Heart right ventricle (tissue), 16 donors: ENCODE measurements around the gene ASIP. TPM values are rescaled to one million over a fixed set of nuclear protein-coding genes. Genes with fewer than 3 reads are reported as not detected.
A peak's percentile ranks its signal among the peaks of the same experiment; 100 is the strongest.

Experiments used
- ATAC-seq, 8 donors: fragments of 200-7000 bp; cut with Tn5 transposase; one replicate each; pipeline ENCODE4 v1.9.1; 2020; ENCODE audit warnings: mild to moderate bottlenecking in 8 of 8, moderate library complexity in 8 of 8, moderate number of reproducible peaks in 1 of 8
- DNase-seq, 2 donors: peaks; one replicate each; pipeline ENCODE4 v3.0.0-alpha.2; 2020
- H3K27ac ChIP-seq, 10 donors: fragments of 200-600 bp; sonication (generic) in 2 of 10; one replicate each; pipeline versions ENCODE4 v1.5.0 to v1.8.0; 2020 to 2022; ENCODE audit warnings: mild to moderate bottlenecking in 3 of 10
- H3K27me3 ChIP-seq, 7 donors: fragments of 200-600 bp; one replicate each; pipeline ENCODE4 v1.8.0; 2021 to 2022; ENCODE audit warnings: mild to moderate bottlenecking in 2 of 7
- H3K36me3 ChIP-seq, 9 donors: fragments of 200-600 bp; sonication (generic) in 1 of 9; one replicate each; pipeline versions ENCODE4 v1.5.0 to v1.8.0; 2020 to 2022; ENCODE audit warnings: mild to moderate bottlenecking in 2 of 9
- H3K4me1 ChIP-seq, 9 donors: fragments of 200-600 bp; sonication (generic) in 1 of 9; one replicate each; pipeline versions ENCODE4 v1.5.0 to v1.8.0; 2020 to 2022; ENCODE audit warnings: mild to moderate bottlenecking in 4 of 9
- H3K4me3 ChIP-seq, 10 donors: fragments of 200-600 bp; sonication (generic) in 2 of 10; one replicate each; pipeline versions ENCODE4 v1.5.0 to v1.8.0; 2020 to 2022; ENCODE audit warnings: mild to moderate bottlenecking in 7 of 10, moderate library complexity in 2 of 10
- H3K9me3 ChIP-seq, 11 donors: fragments of 200-600 bp in 10 of 11; sonication (generic) in 2 of 11; one replicate each; pipeline versions ENCODE4 v1.5.0 to v1.8.0; 2013 to 2022; ENCODE audit warnings: mild to moderate bottlenecking in 2 of 11, control low read depth in 1 of 11, moderate library complexity in 1 of 11
- CTCF ChIP-seq, 9 donors: fragments of 200-600 bp; sonication (generic) in 2 of 9; IDR thresholded peaks; one replicate each; pipeline versions ENCODE4 v1.5.0 to v1.8.0; 2021 to 2022; ENCODE audit warnings: antibody characterized with exemption in 9 of 9, mild to moderate bottlenecking in 5 of 9, moderate library complexity in 1 of 9
- WGBS, 2 donors: extraction: QIAGEN DNeasy Blood & Tissue Kit; methylation state at CpG; one replicate each; pipeline ENCODE4 v1.1.7; 2013; ENCODE audit warnings: inconsistent platforms in 1 of 2; 5-methylcytosine and 5-hydroxymethylcytosine counted together
- intact Hi-C, 10 donors: fragments of 100-400 bp; cut with DNase I; formaldehyde crosslinking; loops; one replicate each; pipeline versions ENCODE4 v1.11.1 to v1.14.2; 2022
- polyA plus RNA-seq, 2 donors: library from polyadenylated mRNA; stranded (reverse); fragments of 200-250 nt; gene quantifications; one replicate each; pipeline ENCODE4 v1.2.3, GENCODE V29; 2013
- total RNA-seq, 10 donors: library from RNA; stranded (reverse); fragmentation: NEBNext Ultra II Directional in 3 of 10; extraction: Animal tissue kit (Norgen Biotek cat#: 25700) in 3 of 10; gene quantifications; one replicate each; pipeline versions ENCODE4 v1.2.1 to v1.2.4, GENCODE V29; 2021 to 2023
- donor health status: Arrhythmogenic right ventricular cardiomyopathy.
- donor health status: ischemic (EF 13 %, LVEDD 7.1; RV severe dilation, severe dysfunction).
- donor health status: healthy with polysubstance abuse.
- donor health status: DM: no; HTN: yes; CAD: no.
- donor health status: DM: no; HTN: no; CAD: no.
- donor health status: ischemic (EF 25% LVEDD 6.9; RV normal size, moderate dysfunction).
- donor health status: ischemic (EF 25% LVEDD 5.7; RV mildly dilated, moderate dysfunction).
- donor health status: healthy.
- donor health status: DM: yes; HTN: yes; CAD: no.
- donor health status: Ischemic cardiomyopathy.
- donor health status: ischemic (EF 35%, LVEDD 5.7; RV mildly dilated, moderate dysfunction).
- donor health status: nonischemic (EF 11% LVEDD 7.7; RV severe dilation, severe dysfunction).
- donor health status: DM: yes; HTN: yes; CAD: no.
- donor health status: PGD.
- donor health status: ischemic (EF 29% LVEDD 5.4; RV normal size, mild dysfunction).
- donor health status: nonischemic (EF 23%, LVEDD 6.1; RV moderate dilation, normal function).

Gene ASIP
- total and polyA plus RNA-seq, 12 donors, result 1.6 to 234 (median 13.1) TPM

- no peak for TF ChIP-seq CTCF (IDR thresholded peaks at IDR 0.05)
- H3K27me3 ChIP-seq, result no peaks in the 10 kb centered on the region
- H3K9me3 ChIP-seq, result no peaks in the 10 kb centered on the region
- 97 to 98% methylated on average over 12 of the region's 12 CpGs for WGBS, 2 donors
- no peak overlapping the region for H3K27ac ChIP-seq
- DNase-seq (no peak), ATAC-seq (no peak)
- H3K36me3 ChIP-seq, result no peaks in the 10 kb centered on the region
- peaks cover 4 to 27% (median 15%) of the 10 kb centered on the region in 9 donors for H3K4me1 ChIP-seq
- no peak overlapping the region for H3K4me3 ChIP-seq
- intact Hi-C loops, result no loop called here
Measured at GRCh38 chr20:34268145-34268544, 26.9 kb downstream of the ASIP start.

- 10 to 12% methylated on average over 57 to 58 of the region's 58 CpGs for WGBS, 2 donors
- DNase-seq (peak; percentile 6 to 45), ATAC-seq (peak; percentile 58 to 78 (median 71))
- peak overlapping the region in 9 of 10 donors; percentile 33 to 53 (median 43) for H3K4me3 ChIP-seq
- no peaks in the 10 kb centered on the region for H3K27me3 ChIP-seq
- H3K36me3 ChIP-seq, result peaks cover 0 to 6% (median 0%) of the 10 kb centered on the region in 9 donors
- TF ChIP-seq CTCF (IDR thresholded peaks at IDR 0.05), result peak in 2 of 9 donors; percentile 7 to 13
- intact Hi-C loops, result no loop called here
- no peaks in the 10 kb centered on the region for H3K9me3 ChIP-seq
- peak overlapping the region in 8 of 10 donors; percentile 15 to 77 (median 40) for H3K27ac ChIP-seq
- H3K4me1 ChIP-seq, result peaks cover 4 to 23% (median 15%) of the 10 kb centered on the region in 9 donors
Measured at GRCh38 chr20:34268851-34269636, 27.8 kb downstream of the ASIP start.

GRCh38 chr20:34269996-34270627 lies 28.9 kb downstream of the ASIP start:
- Histone ChIP-seq H3K27ac (peak overlapping the region in 3 of 10 donors; percentile 18 to 77 (median 44)), H3K9me3 (no peaks in the 10 kb centered on the region), H3K4me3 (no peak overlapping the region), H3K36me3 (peaks cover 0 to 11% (median 0%) of the 10 kb centered on the region in 9 donors), H3K4me1 (peaks cover 4 to 23% (median 15%) of the 10 kb centered on the region in 9 donors), H3K27me3 (no peaks in the 10 kb centered on the region)
- no peak for TF ChIP-seq CTCF (IDR thresholded peaks at IDR 0.05)
- ATAC-seq (peak in 7 of 8 donors; percentile 20 to 93 (median 68)), DNase-seq (no peak)
- intact Hi-C loops, result no loop called here
- 60 to 75% methylated on average over 9 of the region's 9 CpGs for WGBS, 2 donors

- H3K36me3 ChIP-seq, result peaks cover 0 to 21% (median 0%) of the 10 kb centered on the region in 9 donors
- peaks cover 4 to 23% (median 15%) of the 10 kb centered on the region in 9 donors for H3K4me1 ChIP-seq
- no peak for TF ChIP-seq CTCF (IDR thresholded peaks at IDR 0.05)
- intact Hi-C loops, result no loop called here
- 73 to 86% methylated on average over 2 of the region's 2 CpGs for WGBS, 2 donors
- ATAC-seq (peak in 1 of 8 donors; percentile 9), DNase-seq (no peak)
- H3K27me3 ChIP-seq, result no peaks in the 10 kb centered on the region
- H3K27ac ChIP-seq, result peak overlapping the region in 1 of 10 donors; percentile 18
- H3K4me3 ChIP-seq, result no peak overlapping the region
- H3K9me3 ChIP-seq, result no peaks in the 10 kb centered on the region
Measured at GRCh38 chr20:34271956-34272355, 30.7 kb downstream of the ASIP start.
